OCI-LY3 (cell line): ENCODE measurements around the gene GLOD4.
A peak's percentile ranks its signal among the peaks of the same experiment; 100 is the strongest.

Source experiments
- H2AFZ ChIP-seq: fragments of 200-600, 300-600 bp; shearing (Covaris generic); 2 replicates; pipeline ENCODE4 v1.6.0; 2014; ENCODE audit warnings: antibody characterized with exemption, low read depth, low read length
- H3K27ac ChIP-seq: fragments of 200-600, 300-600 bp; sonication (generic); 2 replicates; pipeline ENCODE4 v1.5.1; 2014; ENCODE audit warnings: mild to moderate bottlenecking, low read length, moderate library complexity, mixed read lengths
- H3K27me3 ChIP-seq: fragments of 200-600, 300-600 bp; sonication (generic); 2 replicates; pipeline ENCODE4 v1.6.1; 2014; ENCODE audit warnings: low read depth, low read length, mixed read lengths
- H3K36me3 ChIP-seq: fragments of 200-600, 300-600 bp; sonication (generic); replicated peaks from 2 replicates; pipeline ENCODE3; 2014; ENCODE audit warnings: low read depth, low read length, mixed read lengths
- H3K4me1 ChIP-seq: fragments of 300-600, 200-600 bp; sonication (generic); 2 replicates; pipeline ENCODE4 v1.6.1; 2014; ENCODE audit warnings: low read length, mixed read lengths
- H3K4me2 ChIP-seq: fragments of 200-600, 300-600 bp; sonication (generic); 2 replicates; pipeline ENCODE4 v1.6.1; 2014; ENCODE audit warnings: low read length, mixed read lengths
- H3K4me3 ChIP-seq: fragments of 300-600, 200-600 bp; sonication (generic); 2 replicates; pipeline ENCODE4 v1.5.1; 2014; ENCODE audit warnings: antibody characterized with exemption, mild to moderate bottlenecking, low read length, moderate library complexity
- H3K79me2 ChIP-seq: fragments of 300-600, 200-600 bp; shearing (Covaris generic); 2 replicates; pipeline ENCODE4 v1.6.1; 2014; ENCODE audit warnings: mild to moderate bottlenecking, low read length, mixed read lengths
- H3K9ac ChIP-seq: fragments of 300-600, 200-600 bp; shearing (Covaris generic); 2 replicates; pipeline ENCODE4 v1.6.0; 2014; ENCODE audit warnings: mild to moderate bottlenecking, low read length, moderate library complexity
- H3K9me3 ChIP-seq: fragments of 200-600, 300-600 bp; shearing (Covaris generic); 2 replicates; pipeline ENCODE4 v1.6.1; 2014; ENCODE audit warnings: low read length, mixed read lengths; ENCODE audit not compliant: insufficient read depth
- H4K20me1 ChIP-seq: fragments of 200-600, 300-600 bp; sonication (generic); 2 replicates; pipeline ENCODE4 v1.6.1; 2016; ENCODE audit warnings: low read length, mixed read lengths; ENCODE audit not compliant: insufficient read depth
- CTCF ChIP-seq: fragments of 200-600, 300-600 bp; sonication (generic); IDR thresholded peaks from 2 replicates; pipeline ENCODE4 v1.5.1; 2014; ENCODE audit warnings: antibody characterized with exemption, low read length, low read depth
- EZH2phosphoT487 ChIP-seq: fragments of 200-600 bp; shearing (Covaris generic); IDR thresholded peaks from 2 replicates; pipeline ENCODE4 v1.6.1; 2018; ENCODE audit warnings: antibody characterized with exemption, mixed run types, low read depth

The GLOD4 gene

DNA sequence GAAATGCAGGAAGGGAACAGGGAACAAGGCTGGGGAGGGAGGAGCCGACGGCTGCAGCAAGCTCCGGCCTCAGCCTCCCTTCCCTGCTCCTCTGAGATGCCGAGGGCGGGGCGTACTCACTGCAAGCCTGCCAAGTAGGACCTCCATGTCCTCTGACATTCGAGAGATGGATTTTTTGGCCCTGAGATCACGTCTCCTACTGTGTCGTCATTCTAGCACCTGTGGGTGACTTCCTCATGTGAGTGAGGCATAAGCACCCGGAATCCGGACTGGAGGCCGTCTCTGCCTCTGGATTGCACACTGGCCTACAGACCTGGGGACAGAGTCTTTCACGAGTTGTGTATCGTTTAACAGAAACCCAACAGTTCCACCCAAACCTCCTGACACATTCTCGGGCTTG, 14.5 kb upstream of the GLOD4 start:
- no peak overlapping the region for H3K4me2 ChIP-seq
- no peak overlapping the region for H3K4me3 ChIP-seq
- H4K20me1 ChIP-seq, result no peaks in the 10 kb centered on the region
- no peaks in the 10 kb centered on the region for H3K79me2 ChIP-seq
- no peaks in the 10 kb centered on the region for H3K9me3 ChIP-seq
- H3K4me1 ChIP-seq, result no peaks in the 10 kb centered on the region
- H3K9ac ChIP-seq, result no peak overlapping the region
- H3K36me3 ChIP-seq, result no peaks in the 10 kb centered on the region
- TF ChIP-seq EZH2phosphoT487, result no peak
- TF ChIP-seq CTCF, result no peak
- no peaks in the 10 kb centered on the region for H3K27me3 ChIP-seq
- no peak overlapping the region for H3K27ac ChIP-seq
- H2AFZ ChIP-seq, result no peak overlapping the region

- no peak overlapping the region for H3K9ac ChIP-seq
Observed at GRCh38 chr17:795721-796120, 13.6 kb upstream of the GLOD4 start.

DNA sequence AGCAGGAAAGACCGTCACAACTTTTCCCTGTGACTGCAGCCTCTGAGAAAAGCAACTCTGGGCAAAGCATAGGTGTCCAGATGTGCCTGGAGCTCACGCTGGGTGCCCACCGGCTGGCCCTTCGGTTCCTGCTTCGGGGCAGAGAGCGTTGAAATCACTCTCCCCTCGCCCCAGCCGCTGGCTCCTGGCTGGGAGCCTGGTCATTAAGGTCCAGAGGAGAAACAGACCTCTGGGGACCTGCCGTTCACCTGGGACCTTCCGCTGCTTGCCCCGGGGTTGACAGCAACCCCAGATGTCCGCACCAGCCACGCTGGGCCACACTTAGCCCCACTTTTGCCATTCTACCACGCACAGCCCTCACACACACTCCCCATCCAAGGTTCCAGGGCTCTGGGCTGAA, 13.2 kb upstream of the GLOD4 start:
- Histone ChIP-seq H3K4me1 (no peaks in the 10 kb centered on the region), H3K9ac (no peak overlapping the region), H3K27me3 (no peaks in the 10 kb centered on the region), H2AFZ (no peak overlapping the region), H3K27ac (no peak overlapping the region), H3K4me3 (no peak overlapping the region), H3K9me3 (no peaks in the 10 kb centered on the region), H3K4me2 (no peak overlapping the region), H3K79me2 (no peaks in the 10 kb centered on the region), H3K36me3 (no peaks in the 10 kb centered on the region), H4K20me1 (no peaks in the 10 kb centered on the region)
- TF ChIP-seq CTCF (no peak), EZH2phosphoT487 (no peak)

More at GRCh38 chr17:795721-796120, 13.6 kb upstream of the GLOD4 start:
- no peak overlapping the region for H3K4me2 ChIP-seq
- no peak overlapping the region for H3K4me3 ChIP-seq
- H3K9me3 ChIP-seq, result no peaks in the 10 kb centered on the region
- no peak overlapping the region for H3K27ac ChIP-seq
- H3K27me3 ChIP-seq, result no peaks in the 10 kb centered on the region
- no peaks in the 10 kb centered on the region for H3K4me1 ChIP-seq
- no peak overlapping the region for H2AFZ ChIP-seq
- H4K20me1 ChIP-seq, result no peaks in the 10 kb centered on the region
- TF ChIP-seq EZH2phosphoT487, result no peak
- no peak for TF ChIP-seq CTCF
- H3K79me2 ChIP-seq, result no peaks in the 10 kb centered on the region
- H3K36me3 ChIP-seq, result no peaks in the 10 kb centered on the region

- Histone ChIP-seq H3K4me3 (no peak overlapping the region), H3K79me2 (no peaks in the 10 kb centered on the region), H3K9ac (no peak overlapping the region), H3K9me3 (no peaks in the 10 kb centered on the region), H3K36me3 (no peaks in the 10 kb centered on the region), H3K4me1 (no peaks in the 10 kb centered on the region), H3K27ac (no peak overlapping the region), H3K27me3 (no peaks in the 10 kb centered on the region), H3K4me2 (no peak overlapping the region), H2AFZ (no peak overlapping the region), H4K20me1 (no peaks in the 10 kb centered on the region)
- no peak for TF ChIP-seq EZH2phosphoT487
- peak; percentile 34 for TF ChIP-seq CTCF
Observed at GRCh38 chr17:794876-795275, 12.8 kb upstream of the GLOD4 start.
